HG03066 (cell line): ENCODE results near the gene ZNF521.

Source experiments
- ATAC-seq: cut with Tn5 transposase; IDR thresholded peaks from one replicate; pipeline ENCODE4 v1.9.1; 2021; ENCODE audit warnings: low read depth; ENCODE audit not compliant: unreplicated experiment

ZNF521 gene

DNA sequence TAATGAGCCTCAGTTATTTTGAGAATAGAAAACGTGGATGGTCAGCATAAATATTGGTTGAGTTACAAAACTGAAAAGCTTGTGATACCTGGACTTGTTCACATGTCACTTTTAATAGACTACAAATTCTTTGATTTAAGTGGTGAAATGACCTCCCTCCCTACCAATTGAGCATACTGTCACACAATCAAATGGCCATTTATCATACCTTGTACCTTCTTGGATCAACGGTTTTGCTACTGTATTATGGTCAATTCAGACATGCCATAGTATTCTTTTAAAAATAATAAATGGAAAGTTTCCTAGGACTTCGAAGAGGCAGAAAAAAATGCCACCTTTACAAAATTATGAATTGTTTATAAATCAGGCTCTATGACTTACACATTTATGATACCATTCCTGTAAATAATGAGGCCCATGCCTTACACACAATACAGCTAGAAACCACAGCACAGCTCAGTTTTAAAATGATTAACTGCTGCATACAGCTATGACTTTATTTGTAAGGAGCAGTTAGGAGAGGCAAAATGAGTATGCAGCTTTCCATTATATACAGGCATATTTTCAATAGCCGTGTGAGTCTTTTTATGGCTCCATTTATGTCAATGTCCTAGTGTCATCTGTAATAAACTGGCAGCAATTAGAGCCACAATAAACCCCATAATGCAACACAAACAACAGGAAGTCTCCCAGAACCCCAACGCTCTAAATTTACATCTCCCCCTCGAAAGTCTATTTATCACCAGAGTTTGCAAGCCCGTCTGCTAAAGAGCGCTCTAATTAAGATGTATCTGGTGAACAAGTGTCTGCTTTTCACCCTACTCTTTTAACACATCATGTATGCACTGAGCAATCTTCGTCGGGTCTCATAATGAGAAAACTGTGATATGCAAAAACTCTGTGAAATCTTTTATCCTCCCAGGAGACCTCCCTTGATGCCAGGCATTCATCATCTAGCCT, 176.1 kb downstream of the ZNF521 start:
- ATAC-seq: no peak

DNA sequence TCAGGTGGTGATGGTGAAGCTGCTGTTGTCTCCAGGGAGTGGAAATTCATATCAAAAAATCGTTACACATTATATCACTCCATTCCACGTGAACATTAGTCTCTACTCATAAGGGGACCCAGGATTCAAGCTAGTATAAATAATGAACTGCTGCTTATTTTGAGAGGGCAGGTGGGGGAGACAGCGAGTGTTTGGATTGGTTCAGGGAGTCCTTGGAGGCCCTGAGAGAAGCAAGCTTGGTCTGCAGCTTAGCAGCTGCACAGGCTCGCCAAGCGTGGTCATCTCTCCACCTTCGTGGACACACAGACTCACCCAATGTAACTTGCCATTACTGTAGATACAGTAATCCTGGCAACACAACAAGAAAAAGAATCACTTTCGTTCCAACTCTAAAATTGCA, 177.6 kb downstream of the ZNF521 start:
- no peak for ATAC-seq

DNA sequence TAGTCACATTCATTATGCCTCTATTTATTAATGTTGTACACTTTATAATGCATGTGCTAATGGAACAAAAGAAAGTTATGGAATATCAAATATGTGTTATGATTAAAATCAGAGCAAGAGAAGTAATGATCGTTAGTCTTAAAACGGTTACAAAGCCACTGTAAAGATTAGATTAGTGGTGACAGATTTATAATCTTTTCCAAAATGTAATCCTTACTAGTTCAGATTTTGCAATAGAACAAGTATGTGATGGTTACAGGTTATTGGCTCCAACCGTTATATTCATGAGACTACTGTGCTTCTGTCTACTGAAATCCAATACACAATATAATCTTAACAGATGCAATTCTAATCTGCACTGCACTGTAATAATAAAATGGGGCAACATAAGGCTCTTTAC, 180.6 kb downstream of the ZNF521 start:
- no peak for ATAC-seq

DNA sequence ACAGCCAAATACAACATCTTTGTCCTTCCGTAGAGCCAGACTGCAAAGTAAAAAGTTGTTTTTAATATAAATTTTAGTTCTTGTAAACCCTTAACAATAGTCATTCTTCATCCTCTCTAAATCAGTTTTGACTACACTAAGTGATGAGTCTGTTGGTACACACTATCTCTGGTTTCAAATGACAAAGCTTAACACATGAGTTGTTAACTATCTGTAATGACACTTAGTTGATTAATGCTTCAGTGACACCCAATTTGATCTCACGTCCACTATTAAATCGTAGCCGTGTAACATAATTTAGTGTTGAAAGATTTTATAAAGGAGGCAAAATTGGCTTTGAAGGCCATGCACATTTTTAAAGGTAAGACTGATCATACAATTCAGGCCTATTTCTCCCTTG, 181.6 kb downstream of the ZNF521 start:
- no peak for ATAC-seq

DNA sequence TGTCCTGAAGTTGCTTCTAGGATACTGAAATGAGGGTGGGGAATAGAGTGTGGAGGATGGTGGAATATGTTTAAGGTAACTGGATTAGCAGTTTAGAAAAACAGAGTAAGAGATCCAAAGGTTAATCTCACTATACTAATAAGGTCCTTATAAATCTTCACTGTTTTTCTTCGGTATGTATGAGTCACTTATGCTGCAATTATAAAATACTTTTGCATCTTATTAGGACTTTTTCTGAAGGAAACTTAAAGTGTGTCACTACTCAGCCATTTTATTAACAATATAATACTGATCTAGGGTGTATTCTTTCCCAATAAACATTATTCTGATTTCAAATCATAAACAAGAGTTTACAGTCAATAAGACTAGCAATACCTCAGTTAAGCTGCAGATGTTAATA, 182.3 kb downstream of the ZNF521 start:
- ATAC-seq: no peak

DNA sequence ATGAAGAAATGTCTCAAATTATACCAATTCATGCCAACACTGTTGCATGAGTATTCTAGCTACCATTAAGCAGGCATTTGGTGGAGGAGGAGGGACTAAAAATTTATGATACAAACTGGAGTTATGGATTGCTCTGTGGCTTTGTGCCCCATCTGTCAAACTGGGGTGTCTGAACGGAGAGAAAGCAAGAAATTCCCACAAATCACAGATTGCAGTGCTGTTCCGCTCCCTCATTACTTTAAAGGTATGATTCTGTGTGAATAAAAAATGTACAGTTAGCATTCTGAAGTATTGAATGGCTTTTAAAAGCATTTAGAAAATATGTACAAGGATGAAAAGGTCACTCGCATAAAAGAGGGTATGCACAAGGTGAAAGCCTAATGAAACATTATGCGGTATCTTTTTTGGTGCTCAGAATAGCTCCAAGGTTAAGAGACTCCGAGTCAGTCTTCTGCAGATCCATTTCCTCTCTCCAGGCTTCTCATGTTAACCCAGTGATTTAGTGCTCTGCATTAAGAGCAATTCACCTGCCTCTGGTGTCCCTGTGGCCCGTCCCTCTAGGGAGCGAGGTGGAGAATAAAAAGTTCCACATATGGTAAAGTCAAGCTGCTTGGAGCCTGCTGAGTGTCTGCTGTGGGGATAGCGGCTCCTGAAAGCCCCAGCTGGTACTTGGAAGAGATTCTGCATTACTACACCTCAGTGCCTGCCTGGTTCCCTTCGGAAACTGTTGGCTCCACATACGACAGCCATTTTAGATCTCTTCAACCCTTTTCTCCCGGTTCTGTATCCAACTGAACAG, 184.2 kb downstream of the ZNF521 start:
- no peak for ATAC-seq

DNA sequence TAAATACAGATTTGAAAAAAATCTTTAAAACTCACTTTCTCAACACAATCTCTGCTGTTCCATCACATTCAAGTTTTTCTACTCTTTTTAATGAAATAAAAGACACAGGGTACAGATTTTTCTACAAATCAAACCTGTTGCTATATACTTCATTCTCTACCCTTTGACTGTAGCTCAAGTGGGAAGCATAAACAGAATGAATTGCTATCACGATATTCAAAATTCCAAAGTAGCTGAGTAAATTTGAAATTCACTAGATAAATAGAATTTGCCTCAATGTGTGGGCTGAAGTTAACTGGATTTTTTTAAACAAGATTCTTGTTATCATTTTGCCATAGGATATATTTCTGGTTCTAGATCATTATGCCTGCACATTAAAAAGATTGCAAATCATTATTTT, 185.9 kb downstream of the ZNF521 start:
- ATAC-seq: no peak

DNA sequence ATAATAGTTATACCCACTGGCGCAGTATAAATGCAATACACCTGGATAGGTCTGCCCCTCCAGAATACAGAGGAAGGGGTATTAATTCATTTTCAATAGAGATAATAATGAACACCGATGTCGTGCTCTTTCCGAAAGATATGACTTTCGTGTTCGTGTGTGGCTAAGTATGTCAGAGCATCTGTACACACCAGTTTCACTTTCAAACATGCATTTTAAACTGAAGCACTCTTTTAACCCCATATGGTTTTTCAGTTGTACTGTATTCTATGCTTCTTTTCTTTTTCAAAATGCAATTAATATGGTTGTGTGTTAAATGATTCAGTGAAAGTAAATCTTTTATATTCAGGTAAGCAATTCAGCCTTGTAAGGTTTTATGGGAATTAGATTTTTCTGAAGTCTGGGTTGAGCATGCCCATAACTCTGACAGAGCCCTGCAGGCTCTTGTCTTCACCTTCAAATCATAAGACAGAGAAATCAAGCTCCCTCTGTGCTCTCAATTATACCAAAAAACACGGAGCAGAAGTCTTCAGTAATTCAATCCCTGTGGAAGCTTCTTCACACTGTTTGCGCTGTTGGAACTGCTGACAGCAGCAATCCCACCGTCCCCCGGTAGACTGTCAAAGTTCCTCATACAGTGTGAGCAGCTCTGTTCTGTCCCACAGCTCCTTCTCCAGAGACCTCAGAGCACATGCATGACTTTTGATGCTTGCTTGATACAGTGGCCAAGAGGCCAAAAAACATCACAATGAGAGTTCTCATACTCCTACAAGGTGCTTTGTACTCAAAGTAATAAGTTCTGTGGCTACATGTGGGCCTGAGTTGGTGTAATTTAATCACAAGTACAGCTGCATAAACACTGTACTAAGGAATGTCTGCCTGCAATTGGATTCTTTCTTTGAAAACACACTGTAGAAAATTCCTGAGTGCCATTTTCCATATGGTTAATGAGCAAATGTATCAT, 186.8 kb downstream of the ZNF521 start:
- peak; percentile 94 for ATAC-seq

DNA sequence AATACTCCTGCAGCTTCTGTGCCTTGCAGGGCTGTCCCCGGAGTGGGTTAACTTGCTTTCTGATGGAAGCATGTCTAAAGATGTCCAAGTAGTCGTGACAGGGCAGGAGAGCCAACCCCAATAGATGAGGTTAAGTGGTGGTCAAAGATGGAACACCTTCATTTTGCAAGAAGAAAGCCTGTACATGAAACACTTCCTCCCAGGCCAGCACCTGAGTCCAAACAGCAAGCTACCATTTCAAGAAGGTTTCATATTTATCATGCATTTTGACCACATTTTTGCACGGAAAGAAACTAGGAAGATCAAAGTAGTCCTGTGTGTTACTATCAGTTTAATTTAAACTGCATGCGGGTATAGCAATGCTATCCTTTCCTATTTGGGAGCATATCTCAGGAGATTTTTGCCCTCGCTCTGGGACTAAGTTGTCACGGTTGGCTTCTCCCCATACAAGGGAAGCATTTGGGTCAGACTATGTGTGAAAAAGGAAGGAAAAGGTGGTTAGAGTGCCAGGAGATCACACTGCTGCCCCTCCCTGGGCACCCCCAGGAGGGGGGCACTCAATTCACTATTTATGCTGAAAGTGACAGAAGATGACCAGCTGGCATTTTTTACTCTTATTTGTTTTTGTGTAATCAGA, 187.6 kb downstream of the ZNF521 start:
- peak; percentile 41 for ATAC-seq

DNA sequence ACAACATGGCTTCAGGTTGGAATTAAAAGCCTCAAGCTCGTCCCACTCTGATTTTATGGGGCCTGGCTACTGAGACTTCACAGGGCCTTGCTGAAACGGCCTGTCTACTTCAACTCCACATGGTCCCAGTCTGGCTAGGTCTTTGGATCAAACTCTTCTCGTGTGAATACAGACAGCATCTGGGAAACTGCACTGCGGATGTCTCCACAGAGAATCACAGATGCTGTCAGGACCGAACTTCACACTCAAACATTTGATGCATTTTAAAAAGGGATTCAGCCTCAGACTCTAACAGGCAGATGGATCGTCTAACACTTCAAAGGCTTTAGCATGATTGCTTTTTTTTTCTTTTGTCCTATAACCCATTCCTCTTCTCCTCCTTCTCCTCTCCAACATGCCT, 198.5 kb downstream of the ZNF521 start:
- ATAC-seq: no peak

DNA sequence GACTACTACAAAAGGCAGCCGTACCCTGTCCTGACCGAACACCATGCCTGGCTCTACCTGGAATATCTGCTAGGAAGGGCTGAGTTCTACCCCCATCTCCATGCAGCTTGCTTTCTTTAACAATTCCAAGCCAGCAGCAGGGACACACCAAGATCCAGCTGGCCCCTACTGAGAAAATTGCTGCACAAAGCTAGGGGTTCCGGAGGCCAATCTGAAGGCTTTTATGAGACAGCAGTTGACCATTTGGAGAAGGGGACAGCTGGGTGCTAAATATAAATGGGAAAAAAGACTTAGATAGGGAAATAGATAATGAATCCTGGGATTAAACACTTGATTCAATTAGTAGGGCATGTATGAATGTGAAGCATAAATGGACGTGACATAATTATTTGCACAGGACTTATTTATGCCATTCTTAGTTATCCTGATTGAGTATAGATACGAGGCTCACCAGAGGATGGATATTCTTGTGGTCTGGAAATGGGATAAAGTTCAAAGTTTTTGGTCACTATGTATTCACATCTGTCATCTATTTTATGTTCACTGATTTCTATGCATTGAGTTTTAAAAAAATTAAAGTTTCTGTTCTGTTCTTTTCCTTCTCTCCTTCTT, 204.0 kb downstream of the ZNF521 start:
- ATAC-seq: no peak

DNA sequence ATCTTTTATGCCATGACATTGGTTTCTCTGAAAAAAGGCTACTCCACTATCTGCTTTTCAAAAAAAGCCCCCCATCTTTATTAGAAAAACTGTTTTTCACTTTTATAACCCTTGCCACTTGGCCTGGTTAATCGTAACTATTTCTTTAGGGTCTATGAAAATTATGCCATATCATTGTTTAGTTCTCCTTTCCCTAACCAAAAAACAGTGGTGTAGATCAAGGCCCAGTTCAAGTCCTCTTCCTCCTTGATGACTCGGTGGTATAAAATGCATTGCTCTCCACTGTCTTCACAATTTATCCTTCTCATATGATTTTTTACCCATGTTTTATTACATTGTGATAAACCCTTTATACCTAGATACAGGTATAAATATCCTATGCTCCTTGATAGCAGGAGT, 205.5 kb downstream of the ZNF521 start:
- ATAC-seq: no peak

DNA sequence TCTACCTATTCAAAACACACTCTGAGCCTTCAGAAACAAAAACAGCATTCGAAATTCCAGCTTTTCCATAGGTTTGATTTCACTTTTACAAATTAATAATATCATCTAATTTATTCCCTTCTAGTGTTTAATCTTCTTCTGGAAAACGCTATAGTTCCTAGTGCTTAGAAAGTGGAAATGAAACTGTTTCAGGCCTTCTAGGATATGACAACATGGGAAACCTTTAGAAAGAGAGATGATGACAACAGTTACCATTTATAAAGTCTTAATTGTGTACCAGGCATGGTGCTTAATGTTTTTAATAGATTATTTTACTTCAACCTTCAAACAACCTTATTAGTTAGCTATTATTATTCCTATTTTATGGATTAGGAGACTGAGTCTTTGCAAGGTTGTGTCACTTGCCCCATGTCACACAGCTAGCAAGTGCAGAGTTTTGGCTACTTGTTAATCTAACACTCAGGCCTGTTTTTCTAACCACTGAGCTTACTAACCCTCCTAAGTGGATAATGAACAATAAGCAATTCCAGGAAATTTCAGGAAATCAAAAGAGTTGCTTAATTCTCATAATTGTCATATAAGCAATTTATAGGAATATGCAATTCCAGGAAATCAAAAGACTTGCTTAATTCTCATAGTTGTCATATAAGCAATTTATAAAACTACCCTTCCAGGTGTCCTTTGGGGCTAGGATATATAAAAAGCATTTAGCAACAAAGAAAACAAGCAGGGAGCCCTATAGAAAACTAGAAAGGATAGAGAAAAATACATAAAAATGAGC, 206.0 kb downstream of the ZNF521 start:
- ATAC-seq: no peak

DNA sequence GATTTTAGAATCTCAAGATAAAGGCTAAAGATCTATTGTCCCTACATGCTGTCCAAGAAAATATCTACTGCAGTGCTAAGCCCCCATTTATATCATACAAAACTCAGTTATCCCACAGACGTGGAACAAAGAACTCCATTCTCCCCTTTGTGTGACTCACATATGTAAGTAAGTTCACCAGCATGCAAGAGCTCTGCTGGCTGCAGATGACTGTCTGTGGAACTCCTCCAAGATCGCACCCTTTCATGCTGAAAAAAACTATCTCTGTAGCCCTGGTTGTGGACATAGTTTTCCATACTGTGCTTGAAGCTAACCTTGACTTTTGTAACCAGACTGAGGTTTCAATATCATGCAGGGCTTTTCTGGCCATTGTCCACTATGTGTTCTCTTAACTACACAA, 207.1 kb downstream of the ZNF521 start:
- no peak for ATAC-seq

DNA sequence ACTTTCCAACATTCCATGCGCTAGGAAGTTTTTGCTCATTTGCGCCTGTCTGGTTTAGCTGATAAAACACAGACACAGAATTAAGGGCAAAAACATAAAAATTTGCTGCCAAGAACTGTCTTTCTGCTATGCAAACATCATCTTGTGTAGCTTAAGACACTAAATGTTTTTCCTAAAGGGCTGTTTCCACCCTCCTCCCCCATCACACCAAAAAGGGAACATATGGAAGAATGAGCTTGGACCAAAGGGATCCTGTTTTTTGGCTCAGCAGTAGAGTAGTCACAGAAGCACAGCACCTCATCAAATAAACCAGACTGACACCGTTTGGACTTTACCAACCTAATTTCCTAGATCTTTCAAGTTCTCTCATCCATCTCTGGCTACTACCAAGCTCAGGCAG, 210.1 kb downstream of the ZNF521 start:
- ATAC-seq: no peak

DNA sequence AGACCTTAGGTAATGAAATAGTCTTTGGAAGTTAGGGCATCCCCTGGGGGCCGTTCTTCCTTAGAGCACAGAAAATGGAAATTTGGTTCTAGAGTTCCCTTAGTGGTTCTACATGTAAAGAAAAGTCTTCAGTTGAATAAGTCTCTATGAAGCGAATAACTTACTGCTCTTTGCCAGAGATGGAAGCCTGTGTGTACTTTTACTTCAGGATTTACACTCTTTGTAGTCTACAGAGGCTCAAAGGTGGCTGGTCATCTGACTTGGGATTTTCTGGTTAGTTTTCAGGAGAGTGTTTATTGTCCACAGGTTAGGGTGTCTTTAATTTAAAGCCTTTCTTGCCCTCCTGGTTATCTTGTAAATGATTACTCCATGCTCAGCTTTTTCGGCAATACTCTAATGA, 210.6 kb downstream of the ZNF521 start:
- no peak for ATAC-seq

DNA sequence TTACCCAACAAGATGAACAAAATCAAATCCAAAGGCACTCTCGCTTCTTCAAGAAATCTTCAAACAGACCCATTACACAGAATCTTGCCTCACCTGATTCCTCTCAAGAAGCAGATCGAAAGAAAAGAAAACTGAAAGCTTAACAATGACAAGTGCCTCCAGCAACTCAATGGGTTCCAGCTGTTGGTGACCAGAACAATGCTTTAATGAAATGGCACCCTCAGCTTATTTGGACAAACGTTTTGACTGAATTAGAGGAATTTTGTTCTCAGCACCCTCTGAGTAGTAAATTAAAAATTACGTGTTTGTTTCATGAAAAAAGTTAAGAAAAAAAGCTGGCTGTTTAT, 211.0 kb downstream of the ZNF521 start:
- ATAC-seq: no peak

DNA sequence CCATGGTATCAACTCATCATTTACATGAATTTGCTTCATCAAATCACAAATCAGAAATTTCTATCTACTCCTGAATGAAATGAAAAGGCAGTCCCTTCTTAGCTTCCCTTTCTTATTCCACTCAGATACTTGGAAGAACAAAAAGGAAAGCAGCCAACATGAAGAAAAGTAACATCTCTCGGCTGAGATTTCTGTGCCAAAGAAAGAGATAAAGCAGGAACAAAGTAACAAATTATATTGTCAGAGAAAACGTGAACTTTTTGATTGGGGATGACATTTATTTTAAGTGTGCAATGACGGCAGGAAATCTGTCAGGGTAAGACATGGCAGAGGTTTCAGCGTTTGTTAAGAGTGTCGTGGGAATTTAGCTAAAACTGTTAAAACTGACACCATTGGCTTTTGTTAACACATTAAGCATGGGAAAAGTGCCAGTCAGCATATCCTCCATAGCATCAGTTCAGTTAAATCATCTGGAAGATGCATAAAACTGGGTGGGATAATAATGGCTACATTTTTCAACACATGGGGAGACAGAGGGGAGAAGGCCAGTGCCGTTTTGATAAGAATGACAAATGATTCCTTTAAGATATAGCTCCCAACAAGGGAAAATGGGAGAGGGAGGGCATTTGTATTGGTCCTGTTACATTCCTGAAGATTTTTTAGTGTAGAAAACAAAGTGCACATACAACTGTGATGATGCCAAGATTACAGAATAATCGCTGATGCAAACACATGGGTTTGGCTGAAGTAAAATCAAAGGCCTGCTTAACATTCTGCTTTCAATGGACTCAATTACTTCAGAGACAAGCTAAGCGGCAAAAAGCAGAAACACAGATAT, 211.6 kb downstream of the ZNF521 start:
- ATAC-seq: no peak
